Activated T-cell treated with anti-CD3 and anti-CD28 coated beads for 24 hours (primary cell): ENCODE measurements around the gene CCNO.

Experiments used
- DNase-seq: peaks from one replicate; pipeline ENCODE4 v3.0.0-alpha.2; 2020; ENCODE audit warnings: low read depth

Gene CCNO

DNA sequence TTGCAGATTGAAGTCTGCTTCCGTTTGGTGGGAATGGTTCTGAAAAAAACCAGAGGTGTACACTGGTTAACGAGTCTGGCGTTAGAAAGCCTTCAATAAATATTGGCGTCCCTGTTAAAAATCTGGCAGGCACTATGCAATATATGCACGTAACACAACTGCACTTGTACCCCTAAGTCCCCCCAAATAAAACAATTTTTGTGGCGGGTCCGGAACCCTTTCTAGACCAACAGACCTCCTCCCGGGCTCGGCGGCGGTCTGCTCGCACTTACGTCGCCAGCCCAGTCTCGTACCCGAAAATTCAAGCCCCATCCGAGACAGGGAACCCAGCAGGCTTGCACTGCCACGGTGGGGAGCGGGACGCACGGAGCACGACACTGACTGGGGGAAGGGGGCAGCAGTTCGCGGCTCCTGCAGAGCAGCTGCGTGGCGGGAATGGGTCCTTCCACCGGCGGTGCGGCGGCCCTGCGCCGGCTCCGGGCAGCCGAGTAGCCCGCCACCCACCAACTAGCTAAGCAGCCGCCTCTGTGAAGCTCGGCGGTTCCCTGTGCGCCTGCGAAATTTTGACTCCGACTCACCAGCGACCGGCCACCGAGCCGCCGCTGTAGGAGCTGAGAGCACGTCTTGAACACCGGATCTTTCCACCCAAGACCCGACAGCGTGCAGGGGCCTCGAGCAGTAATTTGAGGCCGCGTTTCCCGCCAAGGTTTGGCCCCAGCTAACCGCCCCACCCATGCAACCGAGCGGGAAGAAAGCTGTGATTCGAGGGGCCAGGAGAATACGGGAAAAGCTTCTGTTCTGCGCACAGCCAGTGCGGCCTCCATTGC, 10.2 kb downstream of the CCNO start:
- DNase-seq, result no peak

DNA sequence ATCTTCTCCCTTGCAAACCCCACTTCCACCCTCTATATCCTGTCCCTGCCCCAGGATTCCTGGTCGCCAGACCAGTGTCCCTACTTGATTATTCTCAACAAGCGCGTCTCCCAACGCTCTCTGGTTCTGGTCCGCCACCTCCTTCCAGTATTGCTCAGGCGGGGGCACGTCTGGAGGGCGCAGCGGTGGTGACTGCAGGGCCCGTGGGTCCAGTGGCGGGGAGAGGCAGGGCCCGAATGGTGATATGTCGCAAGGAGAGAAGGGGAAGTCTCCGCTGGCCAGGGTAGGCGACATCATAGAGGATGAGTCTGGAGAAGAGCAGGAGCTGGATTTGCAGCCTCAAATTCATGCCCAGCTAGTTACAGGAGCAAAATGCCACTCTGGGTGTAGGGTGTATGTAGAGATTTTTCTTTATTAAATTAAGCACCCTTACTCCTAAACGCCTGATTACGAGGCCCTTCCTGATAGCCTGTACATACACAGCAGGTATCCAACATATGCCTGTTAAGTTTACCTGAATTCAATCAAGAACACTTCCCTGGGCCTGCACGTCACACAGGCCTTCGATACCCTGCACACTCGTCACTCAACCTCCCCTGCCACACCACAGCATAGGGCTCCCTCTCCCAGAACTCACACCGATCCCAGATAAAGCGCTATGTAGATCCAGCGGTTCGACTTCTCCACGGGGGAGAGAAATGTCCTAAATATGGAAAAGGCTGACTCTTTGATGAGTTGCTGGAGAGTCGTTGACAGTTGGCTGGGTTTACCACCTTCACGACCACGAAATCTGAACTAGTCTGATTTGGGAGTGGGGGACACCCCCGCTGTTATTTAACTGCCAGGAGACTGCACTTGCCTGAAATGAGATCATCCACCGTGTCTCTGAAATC, 11.1 kb downstream of the CCNO start:
- no peak for DNase-seq

DNA sequence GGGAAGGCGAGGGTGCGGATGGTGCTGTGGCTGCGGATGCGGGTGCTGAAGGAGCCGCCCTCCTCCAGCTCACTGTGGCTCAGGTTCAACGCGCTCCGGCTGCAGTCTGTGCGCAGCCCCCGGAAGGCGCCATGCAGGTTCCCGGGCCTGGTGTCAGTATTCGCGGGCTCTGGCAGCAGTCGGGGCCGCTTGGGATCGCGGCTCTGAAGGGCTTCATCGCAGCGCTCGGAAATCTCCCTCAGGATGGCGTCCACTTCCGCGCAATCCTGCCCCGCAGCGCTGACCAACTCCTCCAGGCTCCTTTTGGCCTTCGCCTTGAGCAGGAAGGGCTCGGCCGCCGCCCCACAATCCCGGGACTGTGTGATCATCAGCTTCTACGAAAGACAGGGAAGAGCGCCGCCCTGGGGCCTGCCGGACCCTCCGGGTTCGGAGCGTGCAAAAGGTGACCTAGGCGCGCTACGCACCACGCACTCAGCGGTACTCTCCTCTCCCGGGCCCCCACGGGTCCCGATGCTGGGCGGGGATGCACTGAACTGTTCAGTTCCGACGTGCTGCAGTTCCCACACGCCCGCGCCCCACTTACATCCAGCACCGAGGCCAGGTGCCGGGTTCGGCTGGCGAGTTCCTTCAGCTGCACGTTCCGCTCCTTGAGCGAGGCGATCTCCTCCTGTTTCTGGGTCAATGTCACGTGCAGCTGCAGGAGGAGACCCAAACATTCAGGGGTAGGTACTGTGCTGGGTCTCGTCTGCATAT, 12.8 kb downstream of the CCNO start:
- DNase-seq, result no peak

DNA sequence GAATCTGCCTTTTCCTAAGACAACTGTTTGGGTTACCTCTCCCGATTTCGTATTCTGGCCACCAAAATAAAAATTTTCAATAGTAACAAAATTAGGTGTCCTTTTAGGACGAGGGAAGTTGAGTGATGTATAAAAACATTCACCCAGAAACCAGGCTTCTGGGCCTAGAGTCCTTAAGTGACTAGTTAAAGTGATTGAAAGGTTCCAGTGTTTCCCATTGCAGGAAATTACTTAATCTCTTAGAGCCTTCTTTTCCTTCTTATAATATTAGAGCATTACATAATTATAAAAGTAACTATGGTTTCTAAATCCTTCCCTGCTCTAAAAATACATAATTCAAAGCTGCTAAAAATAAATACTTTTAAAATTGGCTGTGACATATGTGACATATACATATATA, 13.6 kb downstream of the CCNO start:
- DNase-seq, result no peak

DNA sequence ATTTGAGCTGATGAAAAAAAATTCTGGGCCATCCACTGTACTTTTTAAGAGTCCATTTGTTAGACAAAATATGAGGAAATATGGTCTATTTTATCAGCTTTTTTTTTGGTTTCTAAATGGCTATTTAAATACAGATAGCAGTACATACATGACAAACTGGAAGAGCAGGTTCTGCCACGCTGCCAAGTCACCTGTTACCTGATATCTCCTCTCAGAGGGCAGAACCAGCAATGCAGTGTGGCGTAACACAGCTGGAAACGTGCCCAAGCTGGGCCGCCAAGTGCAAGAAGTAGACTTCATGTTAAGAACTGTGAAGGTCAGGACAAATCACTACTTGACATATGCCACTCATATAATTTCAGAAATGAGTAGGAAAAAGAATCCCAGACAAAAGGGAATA, 14.4 kb downstream of the CCNO start:
- DNase-seq, result no peak

DNA sequence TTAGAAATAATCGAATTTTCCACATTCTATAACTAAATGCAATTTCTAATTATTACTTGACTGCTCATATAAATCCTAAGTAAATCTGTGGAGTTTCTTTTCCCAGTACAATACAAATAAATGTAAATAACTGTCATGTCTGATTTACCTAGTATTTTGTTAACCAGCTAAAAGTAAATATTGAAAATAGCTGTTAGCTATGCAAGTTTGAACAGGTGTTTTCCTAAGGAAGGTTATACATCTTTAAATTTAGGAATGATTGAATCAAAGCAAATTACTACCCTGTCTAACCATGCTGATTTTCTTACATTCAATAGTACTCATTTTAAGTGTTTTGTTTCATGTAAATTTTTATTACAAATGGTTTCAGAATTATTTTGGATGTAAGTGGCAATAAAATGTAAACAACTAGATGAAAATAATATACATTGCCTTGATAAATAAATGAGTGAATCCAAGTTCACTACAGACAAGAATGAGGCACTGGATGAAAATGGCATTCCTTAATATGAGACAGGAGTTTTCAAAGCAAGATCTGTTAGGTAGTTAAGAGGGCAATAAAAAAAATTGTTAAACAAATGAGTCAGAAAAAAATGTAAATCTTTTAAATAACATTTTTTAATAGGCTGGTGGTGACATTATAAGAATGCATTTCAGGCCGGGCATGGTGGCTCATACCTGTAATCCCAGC, 22.1 kb downstream of the CCNO start:
- no peak for DNase-seq

DNA sequence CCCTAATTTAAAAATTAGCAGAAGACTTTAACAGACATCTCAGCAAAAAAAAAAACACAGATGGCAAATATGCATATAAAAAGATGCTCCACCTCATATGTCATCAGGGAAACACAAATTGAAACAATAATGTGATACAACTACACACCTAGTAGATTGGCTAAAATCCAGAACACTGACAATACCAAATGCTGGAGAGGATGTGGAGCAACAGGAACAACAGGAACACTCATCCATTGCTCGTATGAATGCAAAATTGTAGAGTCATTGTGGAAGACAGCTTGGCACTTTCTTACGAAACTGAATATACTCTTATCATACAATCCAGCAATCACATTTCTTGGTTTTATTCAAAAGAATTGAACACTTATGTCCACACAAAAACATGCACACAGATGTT, 28.4 kb downstream of the CCNO start:
- DNase-seq, result no peak

DNA sequence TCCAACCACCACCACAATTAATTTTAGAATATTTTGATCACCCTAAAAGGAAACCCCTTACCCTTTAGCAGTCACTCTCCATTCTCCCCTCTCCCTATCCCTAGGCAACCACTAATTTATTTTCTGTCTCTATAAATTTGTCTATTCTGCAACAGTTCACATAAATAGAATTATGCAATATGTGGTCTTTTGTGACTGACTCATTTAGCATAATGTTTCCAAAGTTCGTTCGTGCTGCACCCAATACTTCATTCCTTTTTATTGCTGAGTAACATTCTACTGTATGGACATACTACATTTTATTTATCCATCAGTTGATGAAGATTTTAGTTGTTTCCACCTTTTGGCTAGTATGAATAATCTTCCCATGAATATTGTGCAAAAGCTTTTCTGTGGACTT, 42.2 kb downstream of the CCNO start:
- DNase-seq, result no peak

DNA sequence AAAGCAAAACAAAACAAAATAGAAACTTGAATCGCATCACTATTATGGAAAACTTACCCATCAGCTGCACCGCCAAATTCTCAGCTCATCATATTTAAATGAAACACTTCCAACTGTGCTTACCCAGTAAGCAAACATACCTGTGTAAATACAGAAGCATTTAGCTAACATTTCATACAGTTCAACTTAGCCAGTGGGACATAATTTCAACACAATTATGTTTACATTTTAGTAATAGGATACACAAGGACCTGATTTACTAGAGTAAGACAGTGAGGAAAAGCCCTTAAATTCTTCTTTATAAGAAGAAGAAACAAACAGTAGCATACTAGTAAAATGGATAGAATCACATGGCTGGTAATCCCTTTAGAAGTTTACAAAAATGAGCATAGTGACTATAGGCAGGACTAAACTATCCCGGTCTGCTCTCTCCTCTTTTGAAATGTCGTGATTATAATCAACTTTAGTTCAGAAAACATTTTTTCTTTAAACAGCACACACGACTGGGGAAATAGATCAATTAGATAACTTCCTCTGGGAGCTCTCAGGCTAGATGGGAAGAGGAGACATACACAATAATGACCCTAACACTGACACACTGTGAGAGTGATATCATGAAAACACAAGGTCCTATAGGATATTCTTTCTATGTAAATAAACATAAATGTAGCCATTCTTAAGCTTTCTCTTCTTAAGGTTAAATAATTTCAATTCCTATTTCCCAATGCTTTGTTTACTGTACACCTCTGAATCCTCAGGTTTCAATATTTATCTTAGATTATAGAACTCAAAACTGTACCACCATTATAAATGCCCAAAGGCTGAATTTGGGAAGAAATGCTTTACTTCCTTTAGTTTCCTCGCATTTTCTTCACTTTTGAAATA, 44.5 kb downstream of the CCNO start:
- no peak for DNase-seq

DNA sequence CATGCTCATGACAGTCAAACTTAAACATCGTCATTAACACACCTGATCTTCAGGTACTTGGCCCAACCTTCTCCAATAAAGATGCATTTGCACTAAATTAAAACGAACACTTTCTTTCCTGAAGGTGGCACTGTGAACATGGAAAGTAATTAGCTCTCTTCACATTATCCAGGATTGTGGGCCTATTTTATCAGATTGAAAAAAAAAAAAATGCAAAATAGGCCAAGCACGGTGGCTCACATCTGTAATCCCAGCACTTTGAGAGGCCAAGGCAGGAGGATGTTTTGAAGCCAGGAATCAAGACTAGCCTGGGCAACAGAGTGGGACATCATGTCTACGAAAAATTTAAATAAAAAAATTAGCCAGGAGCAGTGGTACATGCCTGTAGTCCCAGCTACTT, 46.0 kb downstream of the CCNO start:
- no peak for DNase-seq
